RPMI8226 (cell line): ENCODE results near the gene ADGRD1.

Source experiments
- DNase-seq: peaks from one replicate; pipeline ENCODE4 v3.0.0-alpha.2; 2015

The ADGRD1 gene

GRCh38 chr12:130967636-130968035 lies 13.9 kb downstream of the ADGRD1 start:
- DNase-seq: no peak

DNA sequence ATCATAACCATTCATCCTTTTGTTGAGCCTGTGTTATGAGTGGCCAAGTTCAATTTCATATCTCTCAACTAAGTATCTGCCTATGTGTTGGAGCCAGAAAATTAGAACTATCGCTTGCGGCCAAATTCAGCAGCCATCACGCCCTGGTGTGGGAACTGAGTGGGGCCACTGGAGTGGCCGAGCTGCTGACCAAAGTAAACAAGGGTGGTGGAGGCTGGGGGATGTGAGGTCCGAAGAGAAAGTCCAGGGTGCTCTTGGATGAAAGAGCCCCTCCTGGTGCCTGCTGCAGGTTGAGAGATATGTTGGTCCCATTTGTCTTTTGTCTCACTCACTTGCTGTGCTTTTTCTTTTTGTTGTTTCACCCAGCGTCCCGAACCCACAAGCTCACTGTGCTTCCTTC lies 14.9 kb downstream of the ADGRD1 start:
- no peak for DNase-seq

GRCh38 chr12:130969223-130969622 lies 15.5 kb downstream of the ADGRD1 start:
- no peak for DNase-seq

GRCh38 chr12:130970165-130970907 lies 16.6 kb downstream of the ADGRD1 start:
- DNase-seq: no peak

DNA sequence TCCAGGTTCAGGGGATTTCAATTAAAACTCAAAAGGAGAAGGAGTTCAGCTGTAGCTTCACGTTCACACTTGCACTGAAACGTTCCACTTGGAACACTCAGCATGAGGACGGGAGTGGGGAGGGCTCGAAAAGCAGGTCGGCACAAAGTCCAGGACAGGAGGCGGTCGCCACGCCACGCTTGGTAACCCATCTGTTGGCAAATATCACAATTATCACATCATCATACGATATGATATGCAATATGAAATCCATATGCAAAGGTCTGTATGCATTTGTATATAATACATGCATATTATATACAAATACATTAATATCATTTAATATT lies 17.2 kb downstream of the ADGRD1 start:
- DNase-seq: no peak

DNA sequence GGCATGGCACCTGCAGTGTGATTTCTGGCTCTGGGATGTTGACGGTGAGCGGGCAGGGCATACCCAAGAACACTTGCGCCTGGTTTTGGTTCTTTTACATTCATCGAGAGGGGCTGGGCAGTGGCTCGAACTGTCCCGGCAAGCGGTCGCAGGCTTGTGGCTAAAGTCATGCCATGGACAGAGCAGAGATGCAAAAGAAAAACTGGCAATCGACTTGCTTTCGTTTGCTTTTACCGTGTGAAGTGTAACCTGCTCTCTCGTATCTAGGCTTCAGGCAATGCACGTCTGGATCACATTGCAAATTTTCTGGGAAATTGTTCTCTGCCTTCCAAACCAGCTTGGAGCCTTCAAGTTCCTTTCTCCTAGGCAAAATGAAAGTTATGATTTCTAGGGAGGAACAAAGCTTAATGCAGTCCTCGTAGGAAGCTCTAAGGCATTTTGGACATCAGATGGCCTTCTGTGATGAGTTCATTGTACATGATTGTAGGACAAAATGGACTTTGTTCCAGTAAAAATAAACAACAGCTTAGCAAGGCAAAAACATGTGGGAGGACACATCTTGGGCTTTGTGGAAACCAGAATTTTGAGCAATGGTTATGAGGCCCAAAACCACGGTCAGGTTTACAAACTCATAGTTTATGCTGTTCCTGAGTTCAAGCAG lies 18.3 kb downstream of the ADGRD1 start:
- DNase-seq: no peak

DNA sequence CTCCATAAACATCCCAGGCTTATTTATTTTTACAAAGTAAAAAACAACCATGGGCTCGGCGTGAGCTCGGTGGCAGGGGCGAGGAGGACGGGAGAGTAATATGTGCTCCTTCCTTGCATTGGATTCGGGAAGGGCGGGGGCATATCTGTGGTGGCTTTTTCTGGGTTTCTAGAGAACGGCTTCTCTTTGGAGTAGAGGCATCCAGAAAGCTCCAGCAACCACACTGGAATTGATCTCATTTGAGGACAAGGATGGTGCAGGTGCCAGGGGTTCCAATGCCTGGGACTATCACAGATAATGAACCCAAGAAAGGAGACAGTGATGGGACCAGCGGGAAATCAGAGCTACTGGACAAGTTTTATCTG lies 18.9 kb downstream of the ADGRD1 start:
- no peak for DNase-seq

DNA sequence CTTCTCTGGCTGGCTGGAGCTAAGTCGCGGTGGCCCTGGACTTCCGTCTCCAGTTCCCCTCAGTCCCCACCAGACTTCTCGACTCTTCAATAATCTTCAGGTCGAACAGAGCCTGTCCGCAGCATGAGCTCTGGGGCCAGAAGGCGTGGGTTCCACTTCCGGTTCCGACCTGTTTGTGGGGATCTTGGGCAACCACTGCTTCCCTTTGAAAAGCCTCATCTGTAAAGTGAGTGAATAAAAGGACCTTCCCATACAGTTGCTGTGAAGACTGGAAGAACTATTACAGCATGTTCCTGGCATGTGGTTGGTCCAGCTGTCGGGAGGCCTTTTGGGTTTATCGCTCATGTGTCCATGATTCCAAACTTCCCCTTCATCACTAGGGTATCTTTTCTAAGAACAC lies 19.4 kb downstream of the ADGRD1 start:
- no peak for DNase-seq

DNA sequence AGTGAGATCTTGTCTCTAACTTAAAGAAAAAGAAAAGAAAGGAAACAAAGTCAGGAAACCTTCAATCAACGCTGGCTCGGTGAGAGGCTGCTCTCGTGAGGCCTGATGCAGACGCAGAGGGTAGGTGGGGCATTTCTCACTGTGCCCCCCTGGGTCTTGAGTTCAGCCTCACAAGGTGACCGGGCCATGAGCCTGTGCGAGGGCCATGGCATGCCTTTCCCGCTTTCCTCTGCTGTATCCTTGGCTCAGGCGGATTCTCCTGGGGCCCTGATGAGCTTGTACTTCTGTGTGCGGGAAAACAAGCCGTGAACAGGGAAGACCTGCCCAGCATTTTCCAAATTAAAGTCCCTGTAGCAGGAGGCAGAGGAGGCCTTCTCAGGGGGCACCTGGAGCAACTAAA lies 20.2 kb downstream of the ADGRD1 start:
- DNase-seq: no peak

- no peak for DNase-seq
Observed at GRCh38 chr12:130975116-130975515, 21.4 kb downstream of the ADGRD1 start.

- no peak for DNase-seq
Observed at GRCh38 chr12:130976171-130976720, 22.5 kb downstream of the ADGRD1 start.

GRCh38 chr12:130977046-130977742 lies 23.5 kb downstream of the ADGRD1 start:
- DNase-seq: no peak

GRCh38 chr12:130977743-130978095 lies 24.0 kb downstream of the ADGRD1 start:
- DNase-seq: no peak

DNA sequence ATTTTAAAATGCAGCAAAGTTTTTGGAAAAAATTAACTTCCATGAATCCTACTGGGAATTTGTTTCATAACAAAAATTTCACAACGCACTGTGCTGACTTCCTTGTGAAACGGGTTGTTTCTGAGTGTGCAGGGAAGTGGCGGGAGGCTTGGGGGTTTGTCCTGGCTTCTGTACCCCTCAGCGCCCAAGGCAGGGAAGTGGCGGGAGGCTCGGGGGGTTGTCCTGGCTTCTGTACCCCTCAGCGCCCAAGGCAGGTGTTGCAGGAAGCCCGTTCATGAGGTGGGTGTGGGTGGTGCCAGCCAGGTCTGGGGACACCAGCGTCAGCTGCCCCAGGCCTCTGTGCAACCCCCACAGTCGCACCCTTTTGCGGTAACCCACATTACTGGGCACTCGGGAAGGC lies 25.1 kb downstream of the ADGRD1 start:
- no peak for DNase-seq

GRCh38 chr12:130981074-130981742 lies 27.5 kb downstream of the ADGRD1 start:
- no peak for DNase-seq

DNA sequence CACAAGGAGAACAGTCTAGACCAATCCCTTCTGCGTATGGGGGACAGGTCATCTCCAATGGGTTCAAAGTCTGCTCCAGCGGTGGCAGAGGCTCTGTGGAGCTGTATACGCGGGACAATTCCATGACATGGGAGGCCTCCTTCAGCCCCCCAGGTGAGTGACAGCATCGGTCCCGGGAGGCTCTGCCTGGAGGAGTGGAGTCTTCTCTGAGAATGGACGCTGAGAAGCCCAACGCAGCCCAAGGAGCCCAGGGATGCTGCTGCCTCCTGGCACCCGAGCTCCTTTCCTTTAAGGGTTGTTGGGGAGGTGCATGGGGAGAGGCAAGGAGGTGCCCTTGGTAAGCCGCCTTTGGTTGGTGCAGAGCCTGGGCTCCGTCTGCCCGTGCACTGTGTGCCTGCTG lies 28.2 kb downstream of the ADGRD1 start:
- DNase-seq: no peak

GRCh38 chr12:130982565-130983225 lies 29.0 kb downstream of the ADGRD1 start:
- DNase-seq: no peak

DNA sequence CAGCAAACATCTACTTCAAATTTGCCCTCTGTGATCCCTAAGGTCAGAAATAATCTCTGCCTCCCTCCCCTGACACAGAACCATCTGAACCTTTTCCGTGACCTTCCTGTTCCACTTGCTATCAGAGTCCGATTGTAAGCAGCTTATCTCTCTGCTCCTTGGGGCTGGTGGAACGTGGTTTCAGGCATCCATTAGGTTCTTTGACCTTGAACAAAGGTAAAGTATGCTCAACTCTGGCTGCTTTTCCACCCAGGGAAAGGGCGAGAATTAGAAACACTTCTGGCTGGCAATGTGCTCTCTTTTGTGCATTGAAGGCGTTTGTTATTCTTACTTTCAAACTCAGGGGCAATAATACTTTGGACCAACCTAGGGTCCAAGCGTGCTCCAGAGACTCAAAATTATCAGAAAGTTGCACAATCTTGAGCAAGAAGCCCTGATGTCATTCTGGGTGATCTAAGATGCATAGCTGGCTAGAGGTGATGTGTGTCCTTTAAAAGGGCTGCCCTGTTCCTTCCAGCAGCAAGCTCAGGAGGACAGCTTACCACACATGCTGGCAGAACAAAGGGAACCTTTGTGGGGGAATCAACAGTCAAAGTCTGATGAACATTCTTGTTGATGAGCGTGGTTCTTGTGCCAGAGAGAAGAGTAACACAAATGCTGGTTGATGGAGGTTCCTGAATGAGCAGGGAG lies 29.8 kb downstream of the ADGRD1 start:
- DNase-seq: no peak

GRCh38 chr12:130984183-130985058 lies 30.7 kb downstream of the ADGRD1 start:
- no peak for DNase-seq

GRCh38 chr12:130987151-130987931 lies 33.6 kb downstream of the ADGRD1 start:
- DNase-seq: no peak

- DNase-seq: no peak
Observed at GRCh38 chr12:130988261-130988660, 34.6 kb downstream of the ADGRD1 start.
